ENCODE results near the gene JAZF1.

DNA sequence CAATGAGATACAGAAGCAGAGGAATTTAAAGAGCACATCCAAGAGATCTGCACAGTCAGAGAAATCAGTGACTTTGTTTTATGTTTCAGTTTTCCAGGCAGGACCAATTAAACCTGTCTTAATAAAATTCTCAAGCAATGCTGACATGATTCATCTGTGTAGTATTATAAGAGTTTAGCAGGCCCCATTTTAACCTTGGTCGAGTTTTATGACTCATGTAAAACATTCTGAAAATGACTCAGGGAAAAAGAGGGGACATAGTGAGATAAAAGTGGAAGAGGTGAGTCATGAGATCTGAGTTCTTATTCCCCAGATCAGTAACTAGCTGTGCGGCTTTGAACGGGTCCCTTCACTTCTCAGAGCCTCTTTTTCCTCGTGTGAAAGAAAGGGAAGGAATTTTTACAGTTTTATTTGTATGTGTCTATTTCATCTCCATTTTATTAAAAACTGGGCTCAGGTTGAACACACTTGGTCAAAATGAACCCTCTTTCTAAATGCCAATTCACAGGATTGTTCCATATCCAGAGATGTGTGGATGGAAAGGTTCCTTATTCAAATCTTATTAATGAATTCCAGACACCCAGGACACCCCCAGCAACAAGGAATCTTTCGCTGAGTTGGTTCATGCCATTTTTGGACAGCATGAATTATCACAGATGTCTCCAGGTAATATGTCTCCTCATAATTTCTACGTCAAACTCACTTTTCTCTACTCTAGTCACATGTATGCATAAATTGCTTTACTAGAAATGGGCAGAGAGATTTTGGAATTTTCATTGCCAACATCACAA is 143.2 kb downstream of the JAZF1 start:
- TF ChIP-seq CTCF (IDR thresholded peaks at IDR 0.05), result no peak
- no peak for TF ChIP-seq POLR2A (IDR thresholded peaks at IDR 0.05)

Data from testis (tissue), 2 donors.